Neural progenitor cell (in vitro differentiated cells): ENCODE results near the gene CEP95. TPM values are rescaled to one million over a fixed set of nuclear protein-coding genes. Genes with fewer than 3 reads are reported as not detected.

Experiments
- DNase-seq: peaks from one replicate; pipeline ENCODE4 v3.0.0-alpha.2; 2016; ENCODE audit warnings: low spot score
- H2AFZ ChIP-seq: fragments of 200-600 bp; sonication (generic); replicated peaks from 2 replicates; pipeline ENCODE4 v1.6.1; 2016; ENCODE audit warnings: antibody characterized with exemption
- H3F3A ChIP-seq: fragments of 200-600 bp; sonication (generic); 2 replicates; pipeline ENCODE4 v1.6.1; 2016; ENCODE audit warnings: antibody characterized with exemption, low read depth
- H3K27ac ChIP-seq: fragments of 200-600 bp; sonication (generic); 2 replicates; pipeline ENCODE4 v1.5.1; 2016; ENCODE audit warnings: mild to moderate bottlenecking
- H3K27me3 ChIP-seq: fragments of 200-600 bp; sonication (generic); 2 replicates; pipeline ENCODE4 v1.6.1; 2016; ENCODE audit warnings: mild to moderate bottlenecking, moderate library complexity
- H3K36me3 ChIP-seq: fragments of 200-600 bp; sonication (generic); 2 replicates; pipeline ENCODE4 v1.5.1; 2016
- H3K4me1 ChIP-seq: fragments of 200-600 bp; sonication (generic); 2 replicates; pipeline ENCODE4 v1.6.1; 2016; ENCODE audit warnings: mixed run types
- H3K4me2 ChIP-seq: fragments of 200-600 bp; sonication (generic); 2 replicates; pipeline ENCODE4 v1.6.1; 2016
- H3K4me3 ChIP-seq: fragments of 200-600 bp; sonication (generic); 2 replicates; pipeline ENCODE4 v1.5.1; 2016
- H3K79me2 ChIP-seq: fragments of 200-600 bp; sonication (generic); 2 replicates; pipeline ENCODE4 v1.6.1; 2016; ENCODE audit warnings: low read depth
- H3K9ac ChIP-seq: fragments of 200-600 bp; sonication (generic); 2 replicates; pipeline ENCODE4 v1.6.1; 2016
- H3K9me3 ChIP-seq: fragments of 200-600 bp; sonication (generic); 2 replicates; pipeline ENCODE4 v1.5.1; 2016; ENCODE audit warnings: low read depth
- H4K20me1 ChIP-seq: fragments of 200-600 bp; sonication (generic); 2 replicates; pipeline ENCODE4 v1.6.1; 2016; ENCODE audit warnings: low read depth
- H3K27ac Mint-ChIP-seq: 3 replicates; pipeline ENCODE4 v1.8.0; 2021; ENCODE audit warnings: mixed read lengths
- H3K27me3 Mint-ChIP-seq: 2 replicates; pipeline ENCODE4 v1.8.0; 2022; ENCODE audit warnings: low read depth, mild to moderate bottlenecking, inconsistent platforms, moderate library complexity, mixed read lengths; ENCODE audit not compliant: insufficient read depth
- H3K36me3 Mint-ChIP-seq: 3 replicates; pipeline ENCODE4 v1.8.0; 2021; ENCODE audit warnings: mixed read lengths
- H3K4me1 Mint-ChIP-seq: 3 replicates; pipeline ENCODE4 v1.8.0; 2021; ENCODE audit warnings: mixed read lengths
- H3K4me3 Mint-ChIP-seq: 3 replicates; pipeline ENCODE4 v1.8.0; 2021; ENCODE audit warnings: mild to moderate bottlenecking, moderate library complexity, mixed read lengths
- H3K9me3 Mint-ChIP-seq: 3 replicates; pipeline ENCODE4 v1.8.0; 2020; ENCODE audit warnings: mixed read lengths
- CTCF ChIP-seq: fragments of 200-600 bp; sonication (generic); IDR thresholded peaks from 2 replicates; pipeline ENCODE4 v1.5.1; 2017; ENCODE audit warnings: antibody characterized with exemption, mild to moderate bottlenecking
- EZH2 ChIP-seq: fragments of 200-600 bp; sonication (generic); IDR thresholded peaks from 2 replicates; pipeline ENCODE4 v1.6.1; 2017; ENCODE audit warnings: antibody characterized with exemption, mild to moderate bottlenecking, moderate library complexity
- EZH2phosphoT487 ChIP-seq: fragments of 200-600 bp; sonication (generic); IDR thresholded peaks from 2 replicates; pipeline ENCODE4 v1.6.1; 2017; ENCODE audit warnings: antibody characterized with exemption
- microRNA-seq: library from miRNA; unstranded; fragments of <30 nt; microRNA quantifications from one replicate; pipeline ENCODE4, GENCODE V29; 2016
- small RNA-seq: library from RNA; depleted of rRNA; stranded (forward); fragments of <200 nt; gene quantifications from one replicate; pipeline ENCODE3, GENCODE V24; 2015
- total RNA-seq: library from RNA; depleted of rRNA; stranded (reverse); fragments of >200 nt; gene quantifications from 2 replicates; pipeline ENCODE4 v1.2.3, GENCODE V29; 2015; ENCODE audit warnings: low replicate concordance

The CEP95 gene
- total RNA-seq, 1 donor from 2014 or later = 76.9 TPM

- Histone ChIP-seq H3K27me3 (no peaks in the 10 kb centered on the region), H3K27ac (no peak overlapping the region), H3F3A (no peaks in the 10 kb centered on the region), H2AFZ (no peak overlapping the region), H3K4me2 (no peak overlapping the region), H4K20me1 (no peaks in the 10 kb centered on the region), H3K36me3 (no peaks in the 10 kb centered on the region), H3K4me3 (no peak overlapping the region), H3K4me1 (no peaks in the 10 kb centered on the region), H3K9ac (no peak overlapping the region), H3K9me3 (no peaks in the 10 kb centered on the region), H3K79me2 (no peaks in the 10 kb centered on the region)
- Mint-ChIP-seq H3K27ac (no peak overlapping the region), H3K36me3 (peaks cover 19% of the 10 kb centered on the region), H3K4me3 (no peak overlapping the region), H3K27me3 (peaks cover 2% of the 10 kb centered on the region), H3K4me1 (no peaks in the 10 kb centered on the region), H3K9me3 (no peaks in the 10 kb centered on the region)
- TF ChIP-seq CTCF (no peak), EZH2phosphoT487 (no peak), EZH2 (no peak)
- DNase-seq = no peak
Observed at GRCh38 chr17:64585146-64585545, 78.4 kb downstream of the CEP95 start.

Small RNAs within 50 kb of the gene (microRNA-seq; reads per million reads assigned to microRNA genes)
- gene MIR3064 (2.5 reads per million, percentile 10 among the genes with 10 or more reads in this experiment), gene MIR5047 (not detected)

Small RNAs within 50 kb of the gene (small RNA-seq; reads per million reads assigned to genes)
- gene AC009994.1 (not detected), gene ATP5MFP4 (not detected)

Other genes with a start within 250 kb of the CEP95 start
- gene TEX2, start 243.7 kb upstream of the CEP95 start, total RNA-seq = 10.6 and 11.7 TPM in 2 replicates
- not detected in 2 replicates for gene PECAM1, start 116.1 kb upstream of the CEP95 start, total RNA-seq
- not detected in 2 replicates for gene MILR1, start 57.9 kb upstream of the CEP95 start, total RNA-seq
- gene POLG2, start 9.9 kb upstream of the CEP95 start, total RNA-seq = 29.5 and 33.9 TPM in 2 replicates
- 967 and 1,090 TPM in 2 replicates for gene DDX5, start 688 bp upstream of the CEP95 start, total RNA-seq
- gene SMURF2, start 155.3 kb downstream of the CEP95 start, total RNA-seq = 21.6 and 24.6 TPM in 2 replicates